GM12878 (cell line): ENCODE data around the gene PMS1. TPM values are rescaled to one million over a fixed set of nuclear protein-coding genes. Genes with fewer than 3 reads are reported as not detected.

ENCODE experiments used
- ATAC-seq: fragments of 200-7000 bp; cut with Tn5 transposase; 3 replicates; pipeline ENCODE4 v1.9.1; 2020; ENCODE audit warnings: mild to moderate bottlenecking, moderate library complexity
- BruUV-seq: library from RNA; stranded (reverse); fragments of 400-500 nt; replicated peaks from 2 replicates; lab custom pipeline; 2021; lab: Mats Ljungman, UMichigan
- CTCF ChIA-PET: fragments of 300-600 bp; sonication (Branson Sonifier 250); formaldehyde crosslinking; extraction: SDS; loops from one replicate; lab custom pipeline; 2021; ENCODE audit warnings: inconsistent platforms; lab: Yijun Ruan, JAX
- POLR2A ChIA-PET: fragments of 350-600 bp; formaldehyde crosslinking; extraction: SDS; loops from one replicate; lab custom pipeline; 2021; ENCODE audit warnings: inconsistent platforms; lab: Charles Lee
- RAD21 ChIA-PET: fragments of 300-600 bp; sonication (Branson Sonifier 250); formaldehyde crosslinking; loops from one replicate; lab custom pipeline; 2023; ENCODE audit warnings: antibody characterized with exemption; ENCODE audit not compliant: unreplicated experiment; lab: Charles Lee
- SMC1A ChIA-PET: fragments of 300-600 bp; sonication (Branson Sonifier 250); formaldehyde crosslinking; loops from one replicate; lab custom pipeline; 2023; ENCODE audit not compliant: unreplicated experiment, uncharacterized antibody; lab: Charles Lee
- DNase-seq: peaks from one replicate; pipeline ENCODE4 v3.0.0-alpha.2; 2011; ENCODE audit warnings: low read depth, low spot score
- FAIRE-seq: peaks from 3 replicates; lab custom pipeline; 2011; peaks lifted over from hg19 to GRCh38; lab: Jason Lieb, UNC
- H2AFZ ChIP-seq: 2 replicates; pipeline ENCODE4 v1.6.0; 2011; ENCODE audit warnings: low read depth, low read length, control low read depth; ENCODE audit not compliant: control insufficient read depth
- H3K27ac ChIP-seq: 2 replicates; pipeline ENCODE4 v1.5.1; 2011; ENCODE audit warnings: control low read depth; ENCODE audit not compliant: control insufficient read depth, insufficient read depth
- H3K27me3 ChIP-seq, 2 experiments: replicated peaks in 1 of 2; 2 replicates each; pipeline versions ENCODE4 v1.6.0 to v1.6.1; 2011; ENCODE audit warnings: low read length in 1 of 2; ENCODE audit not compliant: control insufficient read depth in 2 of 2, insufficient read depth in 2 of 2
- H3K36me3 ChIP-seq, 2 experiments: 2 replicates each; pipeline ENCODE4 v1.5.1; 2011; ENCODE audit warnings: low read length in 1 of 2; ENCODE audit not compliant: control insufficient read depth in 2 of 2, insufficient read depth in 2 of 2
- H3K4me1 ChIP-seq: 2 replicates; pipeline ENCODE4 v1.6.1; 2011; ENCODE audit warnings: mild to moderate bottlenecking, low read length, moderate library complexity, mixed read lengths; ENCODE audit not compliant: control insufficient read depth, insufficient read depth
- H3K4me2 ChIP-seq: 2 replicates; pipeline ENCODE4 v1.6.0; 2011; ENCODE audit warnings: control low read depth; ENCODE audit not compliant: control insufficient read depth, insufficient read depth
- H3K4me3 ChIP-seq: fragments of 200-600 bp; sonication (generic); 2 replicates; pipeline ENCODE4 v1.5.1; 2016
- H3K79me2 ChIP-seq: 2 replicates; pipeline ENCODE4 v1.6.0; 2011; ENCODE audit warnings: low read length; ENCODE audit not compliant: control insufficient read depth, insufficient read depth
- H3K9ac ChIP-seq: 2 replicates; pipeline ENCODE4 v1.8.0; 2011; ENCODE audit warnings: low read length, control low read depth, mixed read lengths; ENCODE audit not compliant: control insufficient read depth, insufficient read depth
- H3K9me3 ChIP-seq: replicated peaks from 3 replicates; pipeline ENCODE4 v1.5.1; 2011; ENCODE audit warnings: mild to moderate bottlenecking, low read length; ENCODE audit not compliant: control insufficient read depth, insufficient read depth
- H4K20me1 ChIP-seq: 2 replicates; pipeline ENCODE4 v1.6.0; 2011; ENCODE audit not compliant: control insufficient read depth, insufficient read depth
- ESRRA ChIP-seq: IDR thresholded peaks from 2 replicates; pipeline ENCODE4 v1.6.1; 2012; ENCODE audit warnings: mild to moderate bottlenecking, low read length, improper control_type of control experiment
- POLR2AphosphoS5 ChIP-seq: IDR thresholded peaks from 2 replicates; pipeline ENCODE4 v1.6.1; 2011; ENCODE audit warnings: mild to moderate bottlenecking, low read length, inconsistent platforms
- STAT3 ChIP-seq: IDR thresholded peaks from 2 replicates; pipeline ENCODE4 v1.6.1; 2011; ENCODE audit warnings: low read depth, low read length, improper control_type of control experiment
- WGBS: methylation state at CpG from one replicate; pipeline ENCODE4 v1.1.6; 2016; ENCODE audit warnings: low lambda C conversion rate; ENCODE audit not compliant: insufficient replicate concordance, insufficient coverage; ENCODE audit errors: missing lambda C conversion rate; 5-methylcytosine and 5-hydroxymethylcytosine counted together
- in situ Hi-C: fragments of 300-500 bp; cut with MboI; formaldehyde crosslinking; loops from 9 replicates; pipeline ENCODE4 v1.14.3; 2018; ENCODE audit warnings: mixed read lengths
- intact Hi-C: fragments of 100-400 bp; cut with micrococcal nuclease; formaldehyde crosslinking; loops from one replicate; pipeline ENCODE4 v1.14.2; 2022; ENCODE audit not compliant: unreplicated experiment
- polyA plus RNA-seq, 11 experiments: library from polyadenylated mRNA; depleted of rRNA in 4 of 11; unstranded in 6 of 11; stranded (reverse) in 5 of 11; fragments of >200 nt; fragmentation: Nextera tagmentation in 4 of 11; fragmentation: Illumina TruSeq in 1 of 11; extraction: Ambion mirVana in 4 of 11; extraction: Trizol in 1 of 11; gene quantifications; 1 replicate in 1 of 11; 2 replicates in 10 of 11; pipeline versions ENCODE4 v1.2.1 to v1.2.3, GENCODE V29; 2011 to 2016; ENCODE audit warnings: inconsistent platforms in 2 of 11, missing spikeins in 2 of 11, low read depth in 1 of 11
- total RNA-seq, 4 experiments: library from RNA; depleted of rRNA in 3 of 4; stranded (reverse); fragments of >200 nt in 3 of 4; fragmentation: Illumina TruSeq in 1 of 4; extraction: Trizol in 1 of 4; gene quantifications; 2 replicates each; pipeline versions ENCODE4 v1.2.1 to v1.2.3, GENCODE V29; 2013 to 2021
- TF ChIP-seq, protein P1 (sequence below): fragments of 450-650 bp; IDR thresholded peaks from 2 replicates; pipeline ENCODE4 v1.6.1; 2016; ENCODE audit warnings: mild to moderate bottlenecking
- TF ChIP-seq, protein P2 (sequence below): IDR thresholded peaks from 2 replicates; pipeline ENCODE4 v1.6.1; 2011; ENCODE audit warnings: mild to moderate bottlenecking, low read depth, low read length, moderate library complexity; ENCODE audit not compliant: insufficient replicate concordance

PMS1 gene
- total and polyA plus RNA-seq, 10 of the 15 experiments (the other 5 are each of a cell fraction or from before 2014, with no cell fraction given), result 18.7 to 50.6 (median 29.5) TPM

DNA sequence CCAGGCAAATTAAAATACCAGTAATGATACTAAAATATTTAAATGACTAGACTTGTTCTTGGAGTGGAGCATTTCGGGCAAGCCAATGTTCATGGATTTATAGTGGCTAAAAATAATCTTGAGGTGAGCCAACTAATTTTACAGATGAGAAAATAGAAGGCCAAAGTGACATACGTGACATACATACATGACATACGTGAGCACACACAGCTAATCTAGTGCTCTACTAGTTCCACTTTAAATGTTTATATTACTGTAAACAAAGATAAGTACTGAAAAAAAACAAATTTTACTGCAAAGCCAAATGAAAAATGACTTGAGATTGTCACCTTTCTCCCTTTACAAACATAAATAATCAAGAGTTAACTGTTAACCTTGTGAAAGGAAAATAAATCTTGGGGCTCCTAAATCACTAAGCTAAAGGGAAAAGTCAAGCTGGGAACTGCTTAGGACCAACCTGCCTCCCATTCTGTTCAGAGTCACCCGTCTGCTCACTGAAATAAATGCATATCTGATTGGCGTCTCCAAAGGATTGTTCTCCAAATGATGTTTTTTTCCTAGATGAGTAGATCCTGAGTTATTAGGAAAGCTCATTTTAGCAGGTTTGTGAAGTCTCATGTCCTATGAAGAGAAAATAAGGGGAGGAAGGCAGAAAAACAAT is 96.7 kb downstream of the PMS1 start:
- no peak for FAIRE-seq

More for the DNA sequence above, 96.7 kb downstream of the PMS1 start:
- Histone ChIP-seq H3K4me3 (no peak overlapping the region), H3K4me1 (no peaks in the 10 kb centered on the region), H3K9ac (no peak overlapping the region), H4K20me1 (no peaks in the 10 kb centered on the region), H3K27ac (no peak overlapping the region), H3K27me3 (no peaks in the 10 kb centered on the region), H3K36me3 (no peaks in the 10 kb centered on the region; a peak in 1 of 4 replicates), H3K79me2 (no peaks in the 10 kb centered on the region), H3K9me3 (no peaks in the 10 kb centered on the region), H2AFZ (no peak overlapping the region), H3K4me2 (no peak overlapping the region)
- ATAC-seq (no peak), DNase-seq (no peak)
- intact Hi-C loops (no loop called here), in situ Hi-C loops (no loop called here)
- ChIA-PET SMC1A (interaction anchor here (2.6 kb wide), 1 partner anchor 82 kb away, joined by 7 read pairs; no protein-coding TSS in a partner anchor), RAD21 (no interaction called here), POLR2A (no interaction called here), CTCF (interaction anchor here (0.9 kb wide), 1 partner anchor 35 kb away, joined by 4 read pairs; no protein-coding TSS in a partner anchor)
- 87% methylated on average over 5 of the region's 5 CpGs for WGBS
- BruUV-seq, result no TSS peak
- TF ChIP-seq STAT3 (no peak), ESRRA (no peak), POLR2AphosphoS5 (no peak)
- TF ChIP-seq, protein P1, sequence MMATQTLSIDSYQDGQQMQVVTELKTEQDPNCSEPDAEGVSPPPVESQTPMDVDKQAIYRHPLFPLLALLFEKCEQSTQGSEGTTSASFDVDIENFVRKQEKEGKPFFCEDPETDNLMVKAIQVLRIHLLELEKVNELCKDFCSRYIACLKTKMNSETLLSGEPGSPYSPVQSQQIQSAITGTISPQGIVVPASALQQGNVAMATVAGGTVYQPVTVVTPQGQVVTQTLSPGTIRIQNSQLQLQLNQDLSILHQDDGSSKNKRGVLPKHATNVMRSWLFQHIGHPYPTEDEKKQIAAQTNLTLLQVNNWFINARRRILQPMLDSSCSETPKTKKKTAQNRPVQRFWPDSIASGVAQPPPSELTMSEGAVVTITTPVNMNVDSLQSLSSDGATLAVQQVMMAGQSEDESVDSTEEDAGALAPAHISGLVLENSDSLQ, result no peak
- TF ChIP-seq, protein P2, sequence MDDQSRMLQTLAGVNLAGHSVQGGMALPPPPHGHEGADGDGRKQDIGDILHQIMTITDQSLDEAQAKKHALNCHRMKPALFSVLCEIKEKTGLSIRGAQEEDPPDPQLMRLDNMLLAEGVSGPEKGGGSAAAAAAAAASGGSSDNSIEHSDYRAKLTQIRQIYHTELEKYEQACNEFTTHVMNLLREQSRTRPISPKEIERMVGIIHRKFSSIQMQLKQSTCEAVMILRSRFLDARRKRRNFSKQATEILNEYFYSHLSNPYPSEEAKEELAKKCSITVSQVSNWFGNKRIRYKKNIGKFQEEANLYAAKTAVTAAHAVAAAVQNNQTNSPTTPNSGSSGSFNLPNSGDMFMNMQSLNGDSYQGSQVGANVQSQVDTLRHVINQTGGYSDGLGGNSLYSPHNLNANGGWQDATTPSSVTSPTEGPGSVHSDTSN, result no peak
